Bronchial epithelial cell (primary cell): ENCODE measurements around the gene BARD1. TPM values are rescaled to one million over a fixed set of nuclear protein-coding genes. Genes with fewer than 3 reads are reported as not detected.

ENCODE experiments used
- DNase-seq: peaks from one replicate; pipeline ENCODE4 v3.0.0-alpha.2; 2010; ENCODE audit warnings: low read depth
- FAIRE-seq: peaks from 2 replicates; lab custom pipeline; 2011; peaks lifted over from hg19 to GRCh38; lab: Jason Lieb, UNC
- H3K27me3 ChIP-seq: 2 replicates; pipeline ENCODE4 v1.5.1; 2011; ENCODE audit warnings: low read length; ENCODE audit not compliant: control insufficient read depth, insufficient read depth
- H3K36me3 ChIP-seq: 2 replicates; pipeline ENCODE4 v1.5.1; 2011; ENCODE audit warnings: low read length; ENCODE audit not compliant: control insufficient read depth, insufficient read depth
- H3K4me3 ChIP-seq: 2 replicates; pipeline ENCODE4 v1.5.1; 2011; ENCODE audit warnings: mild to moderate bottlenecking, low read depth, low read length, control low read depth
- total RNA-seq: library from RNA; depleted of rRNA; stranded (reverse); fragments of >200 nt; gene quantifications from 2 replicates; pipeline ENCODE4 v1.2.1, GENCODE V29; 2014
- TF ChIP-seq, protein P1 (sequence below): IDR thresholded peaks from 2 replicates; pipeline ENCODE4 v1.5.1; 2011; ENCODE audit warnings: mild to moderate bottlenecking, moderate library complexity, low read length, control low read depth, inconsistent platforms; ENCODE audit not compliant: insufficient read depth, severe bottlenecking

BARD1 gene
- 6.8 and 9.2 TPM in 2 replicates for total RNA-seq

- Histone ChIP-seq H3K27me3 (no peaks in the 10 kb centered on the region), H3K4me3 (peak within 1 kb of the TSS; percentile 93), H3K36me3 (no peaks in the 10 kb centered on the region)
- TF ChIP-seq, protein P1, sequence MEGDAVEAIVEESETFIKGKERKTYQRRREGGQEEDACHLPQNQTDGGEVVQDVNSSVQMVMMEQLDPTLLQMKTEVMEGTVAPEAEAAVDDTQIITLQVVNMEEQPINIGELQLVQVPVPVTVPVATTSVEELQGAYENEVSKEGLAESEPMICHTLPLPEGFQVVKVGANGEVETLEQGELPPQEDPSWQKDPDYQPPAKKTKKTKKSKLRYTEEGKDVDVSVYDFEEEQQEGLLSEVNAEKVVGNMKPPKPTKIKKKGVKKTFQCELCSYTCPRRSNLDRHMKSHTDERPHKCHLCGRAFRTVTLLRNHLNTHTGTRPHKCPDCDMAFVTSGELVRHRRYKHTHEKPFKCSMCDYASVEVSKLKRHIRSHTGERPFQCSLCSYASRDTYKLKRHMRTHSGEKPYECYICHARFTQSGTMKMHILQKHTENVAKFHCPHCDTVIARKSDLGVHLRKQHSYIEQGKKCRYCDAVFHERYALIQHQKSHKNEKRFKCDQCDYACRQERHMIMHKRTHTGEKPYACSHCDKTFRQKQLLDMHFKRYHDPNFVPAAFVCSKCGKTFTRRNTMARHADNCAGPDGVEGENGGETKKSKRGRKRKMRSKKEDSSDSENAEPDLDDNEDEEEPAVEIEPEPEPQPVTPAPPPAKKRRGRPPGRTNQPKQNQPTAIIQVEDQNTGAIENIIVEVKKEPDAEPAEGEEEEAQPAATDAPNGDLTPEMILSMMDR = no peak
- DNase-seq (peak; percentile 42), FAIRE-seq (no peak)
These were observed at the start of gene BARD1 for GRCh38 chr2:214808981-214809750. Gene BARD1, minus strand, starts transcription at chr2:214809683. Its CDS starts 114 bp downstream, at chr2:214809569.

GRCh38 chr2:214856137-214856536, 46.7 kb upstream of the BARD1 start:
- Histone ChIP-seq H3K27me3 (no peaks in the 10 kb centered on the region), H3K36me3 (no peaks in the 10 kb centered on the region), H3K4me3 (no peak overlapping the region)
- TF ChIP-seq, protein P1 = no peak
- peak; percentile 22 for DNase-seq
- no peak for FAIRE-seq

DNA sequence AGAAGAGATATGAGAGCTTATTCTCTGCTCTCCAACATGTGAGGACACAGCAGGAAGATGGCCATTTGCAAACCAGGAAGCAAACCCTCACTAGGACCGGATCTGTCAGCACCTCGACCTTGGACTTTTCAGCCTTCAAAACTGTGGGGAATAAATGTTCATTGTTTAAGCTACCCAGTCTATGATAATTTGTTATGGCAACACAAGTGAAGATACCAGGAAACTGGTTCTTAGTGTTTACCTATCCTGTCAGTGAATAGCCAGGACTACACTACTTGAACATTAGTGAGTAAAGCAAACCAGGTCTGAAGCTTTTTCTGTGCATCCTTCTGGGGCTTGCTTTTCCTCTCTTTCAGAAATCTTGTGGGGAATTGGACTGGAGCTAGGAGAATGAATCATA, 44.4 kb upstream of the BARD1 start:
- DNase-seq (peak; percentile 23), FAIRE-seq (peak; percentile 23)
- Histone ChIP-seq H3K36me3 (no peaks in the 10 kb centered on the region), H3K27me3 (no peaks in the 10 kb centered on the region), H3K4me3 (no peak overlapping the region)
- TF ChIP-seq, protein P1 = no peak

- DNase-seq (no peak), FAIRE-seq (no peak)
- no peaks in the 10 kb centered on the region for H3K36me3 ChIP-seq
- TF ChIP-seq, protein P1 = no peak
- no peak overlapping the region for H3K4me3 ChIP-seq
- no peaks in the 10 kb centered on the region for H3K27me3 ChIP-seq
These were observed 34.3 kb upstream of the BARD1 start for GRCh38 chr2:214843823-214844222.

- no peak for DNase-seq
- FAIRE-seq = no peak
- TF ChIP-seq, protein P1 = no peak
- no peaks in the 10 kb centered on the region for H3K36me3 ChIP-seq
- H3K4me3 ChIP-seq = no peak overlapping the region
- H3K27me3 ChIP-seq = no peaks in the 10 kb centered on the region
These were observed 30.0 kb upstream of the BARD1 start for GRCh38 chr2:214839464-214839863.
